ENCODE data around the gene DNAI2.

GRCh38 chr17:74237321-74237720 lies 36.7 kb upstream of the DNAI2 start:
- no peak for TF ChIP-seq POLR2A (IDR thresholded peaks at IDR 0.05)
- TF ChIP-seq CTCF (IDR thresholded peaks at IDR 0.05): no peak
- TF ChIP-seq POLR2AphosphoS5 (IDR thresholded peaks at IDR 0.05): no peak

All from upper lobe of left lung (tissue), 4 donors.